Esophagus squamous epithelium (tissue), 5 donors: ENCODE data around the gene GNB1L. TPM values are rescaled to one million over a fixed set of nuclear protein-coding genes. Genes with fewer than 3 reads are reported as not detected.
"Not testable (repeated sequence)": the region's sequence is repeated elsewhere in the genome, so short reads cannot be mapped to it uniquely, and the experiment has no call there.

Experiments used
- DNase-seq: peaks from one replicate; lab custom pipeline; 2025; lab: John Stamatoyannopoulos, UW
- H3K27ac ChIP-seq, 4 donors: fragments of 200-600 bp; sonication (generic); one replicate each; pipeline ENCODE4 v1.5.1; 2016 to 2019; ENCODE audit warnings: mild to moderate bottlenecking in 1 of 4
- H3K27me3 ChIP-seq, 4 donors: fragments of 200-600 bp; sonication (generic); 1 replicate in 3 of 4; 2 replicates in 1 of 4; pipeline versions ENCODE4 v1.5.1 to v1.6.0; 2017 to 2021; ENCODE audit warnings: antibody characterized with exemption in 1 of 4
- H3K36me3 ChIP-seq, 3 donors: fragments of 200-600 bp; sonication (generic); one replicate each; pipeline ENCODE4 v1.5.1; 2016 to 2019
- H3K4me1 ChIP-seq, 3 donors: fragments of 200-600 bp; sonication (generic); one replicate each; pipeline ENCODE4 v1.5.1; 2017 to 2019
- H3K4me3 ChIP-seq, 4 donors: fragments of 200-600 bp; sonication (generic); 1 replicate in 3 of 4; 2 replicates in 1 of 4; pipeline ENCODE4 v1.5.1; 2016 to 2019; ENCODE audit warnings: mild to moderate bottlenecking in 2 of 4, moderate library complexity in 1 of 4
- H3K9me3 ChIP-seq, 3 donors: fragments of 200-600 bp; sonication (generic); one replicate each; pipeline ENCODE4 v1.5.1; 2016 to 2019
- CTCF ChIP-seq, 6 experiments: fragments of 450-650 bp in 4 of 6; fragments of 200-600 bp in 2 of 6; sonication (generic) in 2 of 6; IDR thresholded peaks; one replicate each; pipeline ENCODE4 v1.5.1; 2016 to 2019; ENCODE audit warnings: antibody characterized with exemption in 6 of 6, mild to moderate bottlenecking in 4 of 6, moderate library complexity in 4 of 6
- POLR2A ChIP-seq, 4 donors: fragments of 450-650 bp; IDR thresholded peaks; one replicate each; pipeline ENCODE4 v1.6.1; 2017; ENCODE audit warnings: antibody characterized with exemption in 4 of 4, mild to moderate bottlenecking in 4 of 4, moderate library complexity in 3 of 4
- WGBS, 2 donors: methylation state at CpG; one replicate each; pipeline ENCODE4 v1.1.5; 2018; 5-methylcytosine and 5-hydroxymethylcytosine counted together
- intact Hi-C: fragments of 100-400 bp; cut with DNase I; formaldehyde crosslinking; loops from one replicate; pipeline ENCODE4 v1.15.0; 2022
- total RNA-seq, 4 donors: library from RNA; depleted of rRNA; stranded (reverse); fragments of >200 nt; gene quantifications; one replicate each; pipeline ENCODE4 v1.1.0, GENCODE V29; 2016
- donor health status: DM: yes; HTN: yes; CAD: no.

Gene GNB1L
- total RNA-seq, 4 donors from 2014 or later: 5.7 to 8.5 (median 6.4) TPM

GRCh38 chr22:19884954-19885751 is 30.5 kb upstream of the GNB1L start:
- Histone ChIP-seq H3K27ac (no peak overlapping the region), H3K4me1 (peaks cover 12 to 52% (median 24%) of the 10 kb centered on the region in 3 donors), H3K36me3 (peaks cover 0 to 19% (median 0%) of the 10 kb centered on the region in 3 donors), H3K27me3 (no peaks in the 10 kb centered on the region), H3K9me3 (no peaks in the 10 kb centered on the region), H3K4me3 (no peak overlapping the region)
- TF ChIP-seq POLR2A (IDR thresholded peaks at IDR 0.05): no peak
- intact Hi-C loops: no loop called here
- DNase-seq: no peak
- 74 to 86% methylated on average over 3 to 9 of the region's 26 CpGs for WGBS, 2 donors

GRCh38 chr22:19884161-19884953 is 29.7 kb upstream of the GNB1L start:
- Histone ChIP-seq H3K9me3 (no peaks in the 10 kb centered on the region), H3K27me3 (no peaks in the 10 kb centered on the region), H3K4me3 (no peak overlapping the region), H3K36me3 (peaks cover 0 to 19% (median 0%) of the 10 kb centered on the region in 3 donors), H3K27ac (no peak overlapping the region), H3K4me1 (peaks cover 12 to 59% (median 25%) of the 10 kb centered on the region in 3 donors)
- no peak for TF ChIP-seq CTCF (IDR thresholded peaks at IDR 0.05)
- TF ChIP-seq POLR2A (IDR thresholded peaks at IDR 0.05): no peak
- intact Hi-C loops: no loop called here
- DNase-seq: no peak
- WGBS, 2 donors: 88 to 89% methylated on average over 11 of the region's 15 CpGs

GRCh38 chr22:19883446-19883845 is 28.8 kb upstream of the GNB1L start:
- peaks cover 12 to 56% (median 25%) of the 10 kb centered on the region in 3 donors for H3K4me1 ChIP-seq
- H3K27ac ChIP-seq, H3K9me3 ChIP-seq, DNase-seq, intact Hi-C loops, H3K27me3 ChIP-seq, H3K4me3 ChIP-seq: not testable (repeated sequence)
- H3K36me3 ChIP-seq: peaks cover 0 to 12% (median 0%) of the 10 kb centered on the region in 3 donors
- WGBS, 2 donors: 93 to 95% methylated on average over 7 to 8 of the region's 8 CpGs

GRCh38 chr22:19882446-19883381 is 28.0 kb upstream of the GNB1L start:
- H3K27ac ChIP-seq: peak overlapping the region in 2 of 4 donors; percentile 0 to 26
- no peak for DNase-seq
- peaks cover 0 to 19% (median 0%) of the 10 kb centered on the region in 3 donors for H3K36me3 ChIP-seq
- no peaks in the 10 kb centered on the region for H3K9me3 ChIP-seq
- no peaks in the 10 kb centered on the region for H3K27me3 ChIP-seq
- TF ChIP-seq POLR2A (IDR thresholded peaks at IDR 0.05) (no peak), CTCF (IDR thresholded peaks at IDR 0.05) (no peak)
- intact Hi-C loops: no loop called here
- H3K4me3 ChIP-seq: no peak overlapping the region
- 88 to 99% methylated on average over 6 to 10 of the region's 26 CpGs for WGBS, 2 donors
- H3K4me1 ChIP-seq: peaks cover 12 to 56% (median 25%) of the 10 kb centered on the region in 3 donors

- H3K27me3 ChIP-seq: no peaks in the 10 kb centered on the region
- peaks cover 5 to 43% (median 18%) of the 10 kb centered on the region in 3 donors for H3K4me1 ChIP-seq
- no peaks in the 10 kb centered on the region for H3K9me3 ChIP-seq
- peak overlapping the region in 1 of 4 donors; percentile 35 for H3K4me3 ChIP-seq
- intact Hi-C loops: no loop called here
- DNase-seq: no peak
- TF ChIP-seq CTCF (IDR thresholded peaks at IDR 0.05): no peak
- H3K36me3 ChIP-seq: peaks cover 0 to 35% (median 0%) of the 10 kb centered on the region in 3 donors
- peak overlapping the region in 2 of 4 donors; percentile 15 to 41 for H3K27ac ChIP-seq
- WGBS, 2 donors: 28 to 43% methylated on average over 20 to 25 of the region's 27 CpGs
Observed at GRCh38 chr22:19880786-19881569, 26.3 kb upstream of the GNB1L start.
